Mesendoderm (in vitro differentiated cells): Measurements from ENCODE around the gene CLCN3.

Experiments used
- DNase-seq: peaks from one replicate; pipeline ENCODE4 v3.0.0; 2013
- H2AK5ac ChIP-seq: 2 replicates; pipeline ENCODE4 v1.6.1; 2013; ENCODE audit warnings: low read length, inconsistent platforms
- H2BK120ac ChIP-seq: 2 replicates; pipeline ENCODE4 v1.6.1; 2013; ENCODE audit warnings: low read depth, mild to moderate bottlenecking, low read length, moderate library complexity, mixed read lengths
- H2BK15ac ChIP-seq: replicated peaks from 2 replicates; pipeline ENCODE4 v1.6.1; 2013; ENCODE audit warnings: low read depth, mild to moderate bottlenecking, moderate library complexity
- H2BK5ac ChIP-seq: 2 replicates; pipeline ENCODE4 v1.6.1; 2013; ENCODE audit warnings: low read length, inconsistent platforms
- H3K18ac ChIP-seq: 2 replicates; pipeline ENCODE4 v1.6.1; 2013; ENCODE audit warnings: mild to moderate bottlenecking, low read length, mixed read lengths
- H3K23ac ChIP-seq: one replicate; pipeline ENCODE4 v1.6.1; 2013; ENCODE audit warnings: low read length
- H3K27ac ChIP-seq: 2 replicates; pipeline ENCODE4 v1.5.1; 2013; ENCODE audit warnings: low read depth, mild to moderate bottlenecking, inconsistent platforms, low read length, moderate library complexity
- H3K27me3 ChIP-seq: 2 replicates; pipeline ENCODE4 v1.6.1; 2013; ENCODE audit warnings: low read length, control low read depth, mild to moderate bottlenecking, inconsistent platforms; ENCODE audit not compliant: insufficient read depth, poor library complexity
- H3K36me3 ChIP-seq: 2 replicates; pipeline ENCODE4 v1.6.1; 2013; ENCODE audit warnings: low read length, inconsistent platforms; ENCODE audit not compliant: control insufficient read depth, insufficient read depth
- H3K4ac ChIP-seq: one replicate; pipeline ENCODE4 v1.6.1; 2013; ENCODE audit warnings: low read depth, mild to moderate bottlenecking, low read length, moderate library complexity
- H3K4me1 ChIP-seq: 2 replicates; pipeline ENCODE4 v1.6.1; 2013; ENCODE audit warnings: low read depth, low read length, inconsistent platforms; ENCODE audit not compliant: control insufficient read depth
- H3K4me2 ChIP-seq: 2 replicates; pipeline ENCODE4 v1.6.1; 2013; ENCODE audit warnings: low read length
- H3K4me3 ChIP-seq: 2 replicates; pipeline ENCODE4 v1.5.1; 2013; ENCODE audit warnings: mild to moderate bottlenecking, low read length
- H3K56ac ChIP-seq: one replicate; pipeline ENCODE4 v1.6.1; 2013; ENCODE audit warnings: low read length
- H3K79me1 ChIP-seq: 2 replicates; pipeline ENCODE4 v1.6.1; 2013; ENCODE audit warnings: low read length, inconsistent platforms
- H3K79me2 ChIP-seq: 2 replicates; pipeline ENCODE4 v1.6.1; 2013; ENCODE audit warnings: mild to moderate bottlenecking, low read length; ENCODE audit not compliant: control insufficient read depth, insufficient read depth
- H3K9ac ChIP-seq: 2 replicates; pipeline ENCODE4 v1.6.1; 2013; ENCODE audit warnings: low read length, inconsistent platforms
- H4K5ac ChIP-seq: one replicate; pipeline ENCODE4 v1.6.1; 2013; ENCODE audit warnings: low read length
- H4K8ac ChIP-seq: one replicate; pipeline ENCODE4 v1.6.1; 2013; ENCODE audit warnings: low read depth, mild to moderate bottlenecking, control low read depth, low read length, moderate library complexity
- WGBS: extraction: QIAGEN DNeasy Blood & Tissue Kit; methylation state at CpG from one replicate; pipeline ENCODE4 v1.1.7; 2013; ENCODE audit warnings: low lambda C conversion rate, missing lambda C conversion rate; ENCODE audit not compliant: insufficient coverage; ENCODE audit errors: extremely low coverage; 5-methylcytosine and 5-hydroxymethylcytosine counted together

The CLCN3 gene

GRCh38 chr4:169634975-169635374, 14.6 kb downstream of the CLCN3 start:
- Histone ChIP-seq H2BK120ac (no peak overlapping the region), H2BK5ac (no peak overlapping the region), H3K4me2 (no peak overlapping the region), H3K4me1 (no peaks in the 10 kb centered on the region), H3K23ac (no peak overlapping the region), H3K27ac (no peak overlapping the region), H2AK5ac (no peak overlapping the region), H3K9ac (no peak overlapping the region), H3K79me2 (peaks cover 2% of the 10 kb centered on the region), H3K4ac (no peak overlapping the region), H3K18ac (no peak overlapping the region), H4K8ac (no peak overlapping the region), H3K27me3 (no peaks in the 10 kb centered on the region), H3K56ac (no peak overlapping the region), H3K36me3 (no peaks in the 10 kb centered on the region), H2BK15ac (no peak overlapping the region), H3K79me1 (peaks cover 4% of the 10 kb centered on the region), H4K5ac (no peak overlapping the region), H3K4me3 (no peak overlapping the region)
- no peak for DNase-seq
- no CpG with 5 or more reads among the region's 1 CpG for WGBS

- no peak overlapping the region for H2BK15ac ChIP-seq
- no peak for DNase-seq
- H2BK5ac ChIP-seq, result no peak overlapping the region
- no peaks in the 10 kb centered on the region for H3K79me1 ChIP-seq
- no peak overlapping the region for H3K4me3 ChIP-seq
- H3K36me3 ChIP-seq, result no peaks in the 10 kb centered on the region
- H3K9ac ChIP-seq, result no peak overlapping the region
- no peak overlapping the region for H3K4me2 ChIP-seq
- no peak overlapping the region for H3K18ac ChIP-seq
- no peaks in the 10 kb centered on the region for H3K4me1 ChIP-seq
- no peak overlapping the region for H3K4ac ChIP-seq
- H3K23ac ChIP-seq, result no peak overlapping the region
- H2AK5ac ChIP-seq, result no peak overlapping the region
- H3K27me3 ChIP-seq, result no peaks in the 10 kb centered on the region
- H3K56ac ChIP-seq, result no peak overlapping the region
- no peak overlapping the region for H4K5ac ChIP-seq
- no peak overlapping the region for H4K8ac ChIP-seq
- H3K27ac ChIP-seq, result no peak overlapping the region
- no peaks in the 10 kb centered on the region for H3K79me2 ChIP-seq
- H2BK120ac ChIP-seq, result no peak overlapping the region
Measured at GRCh38 chr4:169640261-169640870, 20.0 kb downstream of the CLCN3 start.

- H3K4me2 ChIP-seq, result no peak overlapping the region
- no peak overlapping the region for H2BK15ac ChIP-seq
- no peak for DNase-seq
- H3K36me3 ChIP-seq, result no peaks in the 10 kb centered on the region
- no peak overlapping the region for H2BK120ac ChIP-seq
- H4K5ac ChIP-seq, result no peak overlapping the region
- H3K56ac ChIP-seq, result no peak overlapping the region
- H3K4me3 ChIP-seq, result no peak overlapping the region
- H3K9ac ChIP-seq, result no peak overlapping the region
- no CpG with 5 or more reads among the region's 7 CpGs for WGBS
- H3K27ac ChIP-seq, result no peak overlapping the region
- no peak overlapping the region for H4K8ac ChIP-seq
- no peaks in the 10 kb centered on the region for H3K79me2 ChIP-seq
- H2BK5ac ChIP-seq, result no peak overlapping the region
- no peak overlapping the region for H2AK5ac ChIP-seq
- no peaks in the 10 kb centered on the region for H3K27me3 ChIP-seq
- no peaks in the 10 kb centered on the region for H3K4me1 ChIP-seq
- H3K23ac ChIP-seq, result no peak overlapping the region
- no peaks in the 10 kb centered on the region for H3K79me1 ChIP-seq
- no peak overlapping the region for H3K4ac ChIP-seq
- no peak overlapping the region for H3K18ac ChIP-seq
Measured at GRCh38 chr4:169644802-169645201, 24.4 kb downstream of the CLCN3 start.

- H3K4me2 ChIP-seq, result no peak overlapping the region
- no peak overlapping the region for H4K5ac ChIP-seq
- no CpG with 5 or more reads among the region's 1 CpG for WGBS
- H3K4ac ChIP-seq, result no peak overlapping the region
- no peaks in the 10 kb centered on the region for H3K27me3 ChIP-seq
- no peak for DNase-seq
- no peak overlapping the region for H3K4me3 ChIP-seq
- H3K23ac ChIP-seq, result no peak overlapping the region
- no peaks in the 10 kb centered on the region for H3K36me3 ChIP-seq
- no peak overlapping the region for H2BK15ac ChIP-seq
- H3K56ac ChIP-seq, result no peak overlapping the region
- no peaks in the 10 kb centered on the region for H3K4me1 ChIP-seq
- no peaks in the 10 kb centered on the region for H3K79me1 ChIP-seq
- H3K18ac ChIP-seq, result no peak overlapping the region
- no peak overlapping the region for H4K8ac ChIP-seq
- H2BK5ac ChIP-seq, result no peak overlapping the region
- no peaks in the 10 kb centered on the region for H3K79me2 ChIP-seq
- no peak overlapping the region for H3K27ac ChIP-seq
- no peak overlapping the region for H3K9ac ChIP-seq
- no peak overlapping the region for H2BK120ac ChIP-seq
- H2AK5ac ChIP-seq, result no peak overlapping the region
Measured at GRCh38 chr4:169645627-169646026, 25.2 kb downstream of the CLCN3 start.

GRCh38 chr4:169649545-169650226, 29.3 kb downstream of the CLCN3 start:
- no CpG with 5 or more reads among the region's 7 CpGs for WGBS
- no peak for DNase-seq
- H3K27ac ChIP-seq, result no peak overlapping the region

More at GRCh38 chr4:169649545-169650226, 29.3 kb downstream of the CLCN3 start:
- no peaks in the 10 kb centered on the region for H3K79me1 ChIP-seq
- H3K4me1 ChIP-seq, result no peaks in the 10 kb centered on the region
- no peak overlapping the region for H3K9ac ChIP-seq
- no peak overlapping the region for H3K4ac ChIP-seq
- H3K56ac ChIP-seq, result no peak overlapping the region
- H3K4me3 ChIP-seq, result no peak overlapping the region
- no peaks in the 10 kb centered on the region for H3K27me3 ChIP-seq
- H3K36me3 ChIP-seq, result no peaks in the 10 kb centered on the region
- peaks cover 3% of the 10 kb centered on the region for H3K79me2 ChIP-seq
- H2BK5ac ChIP-seq, result no peak overlapping the region
- H3K18ac ChIP-seq, result no peak overlapping the region
- H3K23ac ChIP-seq, result no peak overlapping the region
- H3K4me2 ChIP-seq, result no peak overlapping the region
- H2BK15ac ChIP-seq, result no peak overlapping the region
- no peak overlapping the region for H2AK5ac ChIP-seq
- H4K5ac ChIP-seq, result no peak overlapping the region
- H4K8ac ChIP-seq, result no peak overlapping the region
- H2BK120ac ChIP-seq, result no peak overlapping the region
